Fibroblast of lung (primary cell): ENCODE measurements around the gene LACC1. TPM values are rescaled to one million over a fixed set of nuclear protein-coding genes. Genes with fewer than 3 reads are reported as not detected.

ENCODE experiments used
- DNase-seq, 2 donors: peaks; one replicate each; pipeline versions ENCODE4 v3.0.0 to v3.0.0-alpha.2; 2010; ENCODE audit warnings: low read depth in 2 of 2
- H2AFZ ChIP-seq: 2 replicates; pipeline ENCODE4 v1.5.1; 2012; ENCODE audit warnings: low read length, control low read depth, inconsistent platforms
- H3K27ac ChIP-seq: 2 replicates; pipeline ENCODE4 v1.5.1; 2011; ENCODE audit warnings: low read length, control low read depth; ENCODE audit not compliant: insufficient read depth
- H3K27me3 ChIP-seq: 2 replicates; pipeline ENCODE4 v1.5.1; 2011; ENCODE audit warnings: mild to moderate bottlenecking, low read length; ENCODE audit not compliant: control insufficient read depth, insufficient read depth
- H3K36me3 ChIP-seq: 2 replicates; pipeline ENCODE4 v1.5.1; 2011; ENCODE audit warnings: low read length; ENCODE audit not compliant: control insufficient read depth, insufficient read depth
- H3K4me1 ChIP-seq: 2 replicates; pipeline ENCODE4 v1.5.1; 2011; ENCODE audit warnings: low read length; ENCODE audit not compliant: control insufficient read depth, insufficient read depth; ENCODE audit errors: extremely low read depth
- H3K4me2 ChIP-seq: 2 replicates; pipeline ENCODE4 v1.5.1; 2011; ENCODE audit warnings: low read length, control low read depth; ENCODE audit not compliant: insufficient read depth; ENCODE audit errors: extremely low read depth
- H3K4me3 ChIP-seq, 4 experiments: fragments of 200-600 bp in 1 of 4; sonication (generic) in 1 of 4; replicated peaks in 1 of 4; 2 replicates each; pipeline ENCODE4 v1.5.1; 2011 to 2016; ENCODE audit warnings: low read length in 4 of 4, low read depth in 3 of 4, mild to moderate bottlenecking in 3 of 4, control low read depth in 2 of 4, inconsistent platforms in 1 of 4, mixed read lengths in 1 of 4; ENCODE audit not compliant: insufficient read depth in 1 of 4; ENCODE audit errors: control extremely low read depth in 1 of 4
- H3K79me2 ChIP-seq: 2 replicates; pipeline ENCODE4 v1.5.1; 2012; ENCODE audit warnings: mild to moderate bottlenecking, low read length, inconsistent platforms; ENCODE audit not compliant: control insufficient read depth, insufficient read depth
- H3K9ac ChIP-seq: 2 replicates; pipeline ENCODE4 v1.5.1; 2011; ENCODE audit warnings: mild to moderate bottlenecking, low read length, control low read depth; ENCODE audit not compliant: insufficient read depth
- H3K9me3 ChIP-seq: 2 replicates; pipeline ENCODE4 v1.5.1; 2012; ENCODE audit warnings: low read depth, low read length; ENCODE audit not compliant: control insufficient read depth, insufficient read depth
- H4K20me1 ChIP-seq: 2 replicates; pipeline ENCODE4 v1.5.1; 2011; ENCODE audit warnings: low read length; ENCODE audit not compliant: control insufficient read depth, insufficient read depth; ENCODE audit errors: extremely low read depth
- CTCF ChIP-seq, 2 donors: IDR thresholded peaks in 1 of 2; conservative IDR thresholded peaks in 1 of 2; 1 replicate in 1 of 2; 2 replicates in 1 of 2; pipeline ENCODE4 v1.5.1; 2011 to 2012; ENCODE audit warnings: low read length in 2 of 2, control low read depth in 1 of 2, inconsistent platforms in 1 of 2, low read depth in 1 of 2, mild to moderate bottlenecking in 1 of 2
- EZH2 ChIP-seq: IDR thresholded peaks from 2 replicates; pipeline ENCODE4 v1.5.1; 2012; ENCODE audit warnings: low read length, control low read depth, mild to moderate bottlenecking; ENCODE audit errors: missing control alignments
- polyA plus RNA-seq, 2 donors: library from polyadenylated mRNA; depleted of rRNA in 1 of 2; stranded (reverse) in 1 of 2; unstranded in 1 of 2; fragments of >200 nt; gene quantifications; 2 replicates each; pipeline ENCODE4 v1.2.1, GENCODE V29; 2011 to 2012; ENCODE audit warnings: missing spikeins in 1 of 2
- total RNA-seq: library from RNA; depleted of rRNA; stranded (reverse); fragments of >200 nt; gene quantifications from 2 replicates; pipeline ENCODE4 v1.2.1, GENCODE V29; 2014

The LACC1 gene
- total and polyA plus RNA-seq, 2 donors (not counting 1 experiment from before 2014, with no cell fraction given), result 6.9 to 8.9 TPM

DNA sequence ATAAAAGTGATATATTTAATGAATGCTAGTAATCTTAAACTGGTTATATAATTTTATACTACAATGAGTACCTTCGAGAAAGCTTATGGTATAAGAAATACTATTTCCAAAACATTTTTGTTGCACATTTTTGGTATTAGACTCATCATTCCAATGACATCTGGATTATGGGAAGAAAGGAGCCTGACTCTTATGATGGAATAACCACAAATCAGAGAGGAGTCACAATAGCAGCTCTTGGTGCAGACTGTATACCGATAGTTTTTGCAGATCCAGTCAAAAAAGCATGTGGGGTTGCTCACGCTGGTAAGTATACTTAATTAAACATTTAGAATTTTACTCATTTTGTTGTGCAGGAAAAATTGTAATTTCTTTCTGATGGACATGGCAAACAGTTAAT lies 3.9 kb downstream of the LACC1 start:
- peak in 1 of 2 donors; percentile 40 for DNase-seq

GRCh38 chr13:43884222-43884621 lies 4.5 kb downstream of the LACC1 start:
- Histone ChIP-seq H3K27me3 (no peaks in the 10 kb centered on the region), H3K27ac (no peak overlapping the region), H3K4me3 (no peak overlapping the region), H3K9ac (no peak overlapping the region), H3K79me2 (no peaks in the 10 kb centered on the region), H2AFZ (no peak overlapping the region), H4K20me1 (no peaks in the 10 kb centered on the region), H3K4me2 (no peak overlapping the region), H3K9me3 (no peaks in the 10 kb centered on the region), H3K4me1 (no peaks in the 10 kb centered on the region), H3K36me3 (no peaks in the 10 kb centered on the region)
- DNase-seq, result no peak
- TF ChIP-seq CTCF (conservative IDR thresholded peaks at IDR 0.05 in 1 of 2, IDR thresholded peaks at IDR 0.05 in 1 of 2; ENCODE audit: low read depth in 1 of 2, low read length in 2 of 2), result no peak
- TF ChIP-seq EZH2, result no peak

More for the DNA sequence above, 3.9 kb downstream of the LACC1 start:
- Histone ChIP-seq H4K20me1 (no peaks in the 10 kb centered on the region), H3K27me3 (no peaks in the 10 kb centered on the region), H3K79me2 (no peaks in the 10 kb centered on the region), H3K4me3 (no peak overlapping the region), H3K4me1 (no peaks in the 10 kb centered on the region), H3K9me3 (no peaks in the 10 kb centered on the region), H3K36me3 (no peaks in the 10 kb centered on the region), H2AFZ (no peak overlapping the region), H3K9ac (no peak overlapping the region), H3K4me2 (no peak overlapping the region), H3K27ac (no peak overlapping the region)
- TF ChIP-seq EZH2, result no peak
- TF ChIP-seq CTCF (conservative IDR thresholded peaks at IDR 0.05 in 1 of 2, IDR thresholded peaks at IDR 0.05 in 1 of 2; ENCODE audit: low read depth in 1 of 2, low read length in 2 of 2), result no peak

- Histone ChIP-seq H2AFZ (no peak overlapping the region), H3K27ac (no peak overlapping the region), H3K4me1 (no peaks in the 10 kb centered on the region), H4K20me1 (no peaks in the 10 kb centered on the region), H3K79me2 (no peaks in the 10 kb centered on the region), H3K9ac (no peak overlapping the region), H3K36me3 (no peaks in the 10 kb centered on the region), H3K4me2 (no peak overlapping the region), H3K9me3 (no peaks in the 10 kb centered on the region), H3K27me3 (no peaks in the 10 kb centered on the region), H3K4me3 (no peak overlapping the region)
- no peak for TF ChIP-seq EZH2
- peak in 1 of 2 donors; percentile 35 for TF ChIP-seq CTCF (conservative IDR thresholded peaks at IDR 0.05 in 1 of 2, IDR thresholded peaks at IDR 0.05 in 1 of 2; ENCODE audit: low read depth in 1 of 2, low read length in 2 of 2)
- peak in 1 of 2 donors; percentile 18 for DNase-seq
Observed at GRCh38 chr13:43894438-43894837, 14.7 kb downstream of the LACC1 start.
